ENCODE measurements around the gene IBSP.
A peak's percentile ranks its signal among the peaks of the same experiment; 100 is the strongest.

Gene IBSP

GRCh38 chr4:87799301-87800113, at the start of gene IBSP:
Gene IBSP (plus strand): TSS chr4:87799554. CDS start chr4:87802362, 2,808 bp downstream.
- no peak for TF ChIP-seq JUND (IDR thresholded peaks at IDR 0.05; ENCODE audit: low read depth)
- no peak for DNase-seq (ENCODE audit: low read depth in 1 of 2, low spot score in 1 of 2)

GRCh38 chr4:87749883-87750282, 49.5 kb upstream of the IBSP start:
- DNase-seq (ENCODE audit: low read depth in 1 of 2, low spot score in 1 of 2) = no peak
- in situ Hi-C loops (cut with HindIII; ENCODE audit: low pct_unique_long_range_greater_than_20kb, low sequenced_read_pairs) = no loop called here
- TF ChIP-seq JUND (IDR thresholded peaks at IDR 0.05; ENCODE audit: low read depth) = no peak

More at GRCh38 chr4:87799301-87800113, at the start of gene IBSP:
- in situ Hi-C loops (cut with HindIII; ENCODE audit: low pct_unique_long_range_greater_than_20kb, low sequenced_read_pairs) = no loop called here

GRCh38 chr4:87758270-87758669, 41.1 kb upstream of the IBSP start:
- no peak for DNase-seq (ENCODE audit: low read depth in 1 of 2, low spot score in 1 of 2)
- TF ChIP-seq JUND (IDR thresholded peaks at IDR 0.05; ENCODE audit: low read depth) = no peak
- in situ Hi-C loops (cut with HindIII; ENCODE audit: low pct_unique_long_range_greater_than_20kb, low sequenced_read_pairs) = no loop called here

- TF ChIP-seq JUND (IDR thresholded peaks at IDR 0.05; ENCODE audit: low read depth) = no peak
- in situ Hi-C loops (cut with HindIII; ENCODE audit: low pct_unique_long_range_greater_than_20kb, low sequenced_read_pairs) = no loop called here
- DNase-seq (ENCODE audit: low read depth in 1 of 2, low spot score in 1 of 2) = no peak
Measured at GRCh38 chr4:87762311-87762710, 37.0 kb upstream of the IBSP start.

GRCh38 chr4:87781569-87781968, 17.8 kb upstream of the IBSP start:
- DNase-seq (ENCODE audit: low read depth in 1 of 2, low spot score in 1 of 2) = no peak
- in situ Hi-C loops (cut with HindIII; ENCODE audit: low pct_unique_long_range_greater_than_20kb, low sequenced_read_pairs) = no loop called here
- no peak for TF ChIP-seq JUND (IDR thresholded peaks at IDR 0.05; ENCODE audit: low read depth)

- no peak for TF ChIP-seq JUND (IDR thresholded peaks at IDR 0.05; ENCODE audit: low read depth)
- DNase-seq (ENCODE audit: low read depth in 1 of 2, low spot score in 1 of 2) = no peak
- in situ Hi-C loops (cut with HindIII; ENCODE audit: low pct_unique_long_range_greater_than_20kb, low sequenced_read_pairs) = no loop called here
Measured at GRCh38 chr4:87783781-87784180, 15.6 kb upstream of the IBSP start.

GRCh38 chr4:87785731-87786509, 13.4 kb upstream of the IBSP start:
- no peak for TF ChIP-seq JUND (IDR thresholded peaks at IDR 0.05; ENCODE audit: low read depth)
- no peak for DNase-seq (ENCODE audit: low read depth in 1 of 2, low spot score in 1 of 2)
- in situ Hi-C loops (cut with HindIII; ENCODE audit: low pct_unique_long_range_greater_than_20kb, low sequenced_read_pairs) = no loop called here

GRCh38 chr4:87802858-87803257, 3.5 kb downstream of the IBSP start:
- TF ChIP-seq JUND (IDR thresholded peaks at IDR 0.05; ENCODE audit: low read depth) = no peak
- no peak for DNase-seq (ENCODE audit: low read depth in 1 of 2, low spot score in 1 of 2)
- in situ Hi-C loops (cut with HindIII; ENCODE audit: low pct_unique_long_range_greater_than_20kb, low sequenced_read_pairs) = no loop called here

- in situ Hi-C loops (cut with HindIII; ENCODE audit: low pct_unique_long_range_greater_than_20kb, low sequenced_read_pairs) = no loop called here
- DNase-seq (ENCODE audit: low read depth in 1 of 2, low spot score in 1 of 2) = no peak
- TF ChIP-seq JUND (IDR thresholded peaks at IDR 0.05; ENCODE audit: low read depth) = no peak
Measured at GRCh38 chr4:87803421-87803820, 4.1 kb downstream of the IBSP start.

GRCh38 chr4:87804871-87805270, 5.5 kb downstream of the IBSP start:
- TF ChIP-seq JUND (IDR thresholded peaks at IDR 0.05; ENCODE audit: low read depth) = no peak
- in situ Hi-C loops (cut with HindIII; ENCODE audit: low pct_unique_long_range_greater_than_20kb, low sequenced_read_pairs) = no loop called here
- peak in 1 of 2 experiments; percentile 42 for DNase-seq (ENCODE audit: low read depth in 1 of 2, low spot score in 1 of 2)

- in situ Hi-C loops (cut with HindIII; ENCODE audit: low pct_unique_long_range_greater_than_20kb, low sequenced_read_pairs) = no loop called here
- TF ChIP-seq JUND (IDR thresholded peaks at IDR 0.05; ENCODE audit: low read depth) = no peak; the same call in 1 of the 2 replicates
- peak in 1 of 2 experiments; percentile 2 for DNase-seq (ENCODE audit: low read depth in 1 of 2, low spot score in 1 of 2)
Measured at GRCh38 chr4:87805971-87806370, 6.6 kb downstream of the IBSP start.

- in situ Hi-C loops (cut with HindIII; ENCODE audit: low pct_unique_long_range_greater_than_20kb, low sequenced_read_pairs) = no loop called here
Measured at GRCh38 chr4:87806520-87806919, 7.2 kb downstream of the IBSP start.

GRCh38 chr4:87807402-87807801, 8.0 kb downstream of the IBSP start:
- in situ Hi-C loops (cut with HindIII; ENCODE audit: low pct_unique_long_range_greater_than_20kb, low sequenced_read_pairs) = no loop called here
- DNase-seq (ENCODE audit: low read depth in 1 of 2, low spot score in 1 of 2) = no peak
- TF ChIP-seq JUND (IDR thresholded peaks at IDR 0.05; ENCODE audit: low read depth) = no peak

More at GRCh38 chr4:87806520-87806919, 7.2 kb downstream of the IBSP start:
- no peak for DNase-seq (ENCODE audit: low read depth in 1 of 2, low spot score in 1 of 2)
- no peak for TF ChIP-seq JUND (IDR thresholded peaks at IDR 0.05; ENCODE audit: low read depth)
